ENCODE data around the gene PSAPL1. TPM values are rescaled to one million over a fixed set of nuclear protein-coding genes. Genes with fewer than 3 reads are reported as not detected.

The PSAPL1 gene
- not detected for polyA plus RNA-seq (2013, experiment 1 of 2)
- polyA plus RNA-seq (2013, experiment 2 of 2): not detected

- Histone ChIP-seq H2AFZ (ENCODE audit: low read depth, low read length) (no peak within 1 kb of the TSS), H2BK15ac (ENCODE audit: low read depth, poor library complexity, severe bottlenecking) (no peak within 1 kb of the TSS), H3K23ac (ENCODE audit: low read length in 2 of 2) (no peak within 1 kb of the TSS), H3K14ac (ENCODE audit: low read length in 2 of 2) (no peak within 1 kb of the TSS), H2AK5ac (ENCODE audit: low read length, severe bottlenecking) (no peak within 1 kb of the TSS), H2BK5ac (ENCODE audit: low read depth, low read length, poor library complexity, severe bottlenecking) (no peak within 1 kb of the TSS), H3K4me3 (ENCODE audit: insufficient read depth in 1 of 2, low read depth in 1 of 2, low read length in 2 of 2) (no peak within 1 kb of the TSS), H2BK12ac (ENCODE audit: low read length in 2 of 2) (peak within 1 kb of the TSS; percentile 24 to 67), H4K91ac (ENCODE audit: low read length) (no peak within 1 kb of the TSS), H3K9ac (ENCODE audit: low read length) (no peak within 1 kb of the TSS), H3K18ac (ENCODE audit: low read depth in 1 of 2, low read length in 2 of 2) (no peak within 1 kb of the TSS), H3K27me3 (ENCODE audit: control insufficient read depth in 1 of 2, insufficient read depth in 1 of 2, low read length in 2 of 2) (peaks cover 15 to 22% of the 10 kb centered on the region in 2 experiments), H4K8ac (ENCODE audit: low read length) (peak within 1 kb of the TSS; percentile 31), H3K36me3 (ENCODE audit: control insufficient read depth in 1 of 2, insufficient read depth in 2 of 2, low read depth in 1 of 2, low read length in 2 of 2) (no peaks in the 10 kb centered on the region), H3K4me2 (ENCODE audit: low read length, poor library complexity, severe bottlenecking) (no peak within 1 kb of the TSS), H2BK120ac (ENCODE audit: low read depth, low read length) (no peak within 1 kb of the TSS), H3K27ac (ENCODE audit: low read length, poor library complexity, severe bottlenecking) (no peak within 1 kb of the TSS), H3K9me3 (ENCODE audit: control insufficient read depth, low read length) (peaks cover 11% of the 10 kb centered on the region), H3K4me1 (ENCODE audit: control insufficient read depth, insufficient read depth, low read depth, low read length) (peaks cover 9% of the 10 kb centered on the region), H3K79me1 (replicated peaks; ENCODE audit: low read length, poor library complexity, severe bottlenecking) (no peaks in the 10 kb centered on the region), H3K4ac (ENCODE audit: low read depth in 1 of 2, low read length in 2 of 2) (no peak within 1 kb of the TSS)
- WGBS: 3% methylated on average over 7 of the region's 7 CpGs
- DNase-seq: peak; percentile 45
These were observed at the start of gene PSAPL1 for GRCh38 chr4:7434766-7435150. PSAPL1 (minus strand) TSS chr4:7434930; CDS start chr4:7434879, 51 bp downstream.

GRCh38 chr4:7481227-7481626 lies 46.5 kb upstream of the PSAPL1 start:
- no peak overlapping the region for H2AK5ac ChIP-seq (ENCODE audit: low read length, severe bottlenecking)
- WGBS: 91% methylated on average over 13 of the region's 14 CpGs

GRCh38 chr4:7480423-7480822 lies 45.7 kb upstream of the PSAPL1 start:
- no peak overlapping the region for H2AK5ac ChIP-seq (ENCODE audit: low read length, severe bottlenecking)
- no peak overlapping the region for H2AFZ ChIP-seq (ENCODE audit: low read depth, low read length)
- H3K27me3 ChIP-seq (ENCODE audit: control insufficient read depth in 1 of 2, insufficient read depth in 1 of 2, low read length in 2 of 2): peaks cover 2 to 14% of the 10 kb centered on the region in 2 experiments
- no peaks in the 10 kb centered on the region for H3K4me1 ChIP-seq (ENCODE audit: control insufficient read depth, insufficient read depth, low read depth, low read length)
- H3K18ac ChIP-seq (ENCODE audit: low read depth in 1 of 2, low read length in 2 of 2): no peak overlapping the region
- H3K79me1 ChIP-seq (replicated peaks; ENCODE audit: low read length, poor library complexity, severe bottlenecking): no peaks in the 10 kb centered on the region
- no peak overlapping the region for H2BK15ac ChIP-seq (ENCODE audit: low read depth, poor library complexity, severe bottlenecking)
- H3K4me2 ChIP-seq (ENCODE audit: low read length, poor library complexity, severe bottlenecking): no peak overlapping the region
- no peak overlapping the region for H3K4ac ChIP-seq (ENCODE audit: low read depth in 1 of 2, low read length in 2 of 2)
- 82% methylated on average over 16 of the region's 16 CpGs for WGBS
- H3K36me3 ChIP-seq (ENCODE audit: control insufficient read depth in 1 of 2, insufficient read depth in 2 of 2, low read depth in 1 of 2, low read length in 2 of 2): peaks cover 0 to 4% of the 10 kb centered on the region in 2 experiments
- H3K14ac ChIP-seq (ENCODE audit: low read length in 2 of 2): no peak overlapping the region
- H3K9ac ChIP-seq (ENCODE audit: low read length): no peak overlapping the region
- H4K8ac ChIP-seq (ENCODE audit: low read length): no peak overlapping the region
- H4K91ac ChIP-seq (ENCODE audit: low read length): no peak overlapping the region
- H3K9me3 ChIP-seq (ENCODE audit: control insufficient read depth, low read length): no peaks in the 10 kb centered on the region
- no peak overlapping the region for H2BK5ac ChIP-seq (ENCODE audit: low read depth, low read length, poor library complexity, severe bottlenecking)
- no peak overlapping the region for H3K27ac ChIP-seq (ENCODE audit: low read length, poor library complexity, severe bottlenecking)
- DNase-seq: no peak
- no peak overlapping the region for H2BK120ac ChIP-seq (ENCODE audit: low read depth, low read length)
- H3K23ac ChIP-seq (ENCODE audit: low read length in 2 of 2): no peak overlapping the region
- no peak overlapping the region for H2BK12ac ChIP-seq (ENCODE audit: low read length in 2 of 2)
- H3K4me3 ChIP-seq (ENCODE audit: insufficient read depth in 1 of 2, low read depth in 1 of 2, low read length in 2 of 2): no peak overlapping the region

More at GRCh38 chr4:7481227-7481626, 46.5 kb upstream of the PSAPL1 start:
- Histone ChIP-seq H3K4me1 (ENCODE audit: control insufficient read depth, insufficient read depth, low read depth, low read length) (no peaks in the 10 kb centered on the region), H2AFZ (ENCODE audit: low read depth, low read length) (no peak overlapping the region), H3K23ac (ENCODE audit: low read length in 2 of 2) (no peak overlapping the region), H3K79me1 (replicated peaks; ENCODE audit: low read length, poor library complexity, severe bottlenecking) (no peaks in the 10 kb centered on the region), H2BK120ac (ENCODE audit: low read depth, low read length) (no peak overlapping the region), H3K9ac (ENCODE audit: low read length) (no peak overlapping the region), H3K9me3 (ENCODE audit: control insufficient read depth, low read length) (no peaks in the 10 kb centered on the region), H3K4me3 (ENCODE audit: insufficient read depth in 1 of 2, low read depth in 1 of 2, low read length in 2 of 2) (no peak overlapping the region), H2BK5ac (ENCODE audit: low read depth, low read length, poor library complexity, severe bottlenecking) (no peak overlapping the region), H3K36me3 (ENCODE audit: control insufficient read depth in 1 of 2, insufficient read depth in 2 of 2, low read depth in 1 of 2, low read length in 2 of 2) (peaks cover 0 to 4% of the 10 kb centered on the region in 2 experiments), H4K8ac (ENCODE audit: low read length) (no peak overlapping the region), H3K4ac (ENCODE audit: low read depth in 1 of 2, low read length in 2 of 2) (no peak overlapping the region), H3K14ac (ENCODE audit: low read length in 2 of 2) (no peak overlapping the region), H2BK15ac (ENCODE audit: low read depth, poor library complexity, severe bottlenecking) (no peak overlapping the region), H3K27ac (ENCODE audit: low read length, poor library complexity, severe bottlenecking) (no peak overlapping the region), H2BK12ac (ENCODE audit: low read length in 2 of 2) (no peak overlapping the region), H3K4me2 (ENCODE audit: low read length, poor library complexity, severe bottlenecking) (no peak overlapping the region), H3K27me3 (ENCODE audit: control insufficient read depth in 1 of 2, insufficient read depth in 1 of 2, low read length in 2 of 2) (peaks cover 0 to 21% of the 10 kb centered on the region in 2 experiments), H3K18ac (ENCODE audit: low read depth in 1 of 2, low read length in 2 of 2) (no peak overlapping the region), H4K91ac (ENCODE audit: low read length) (no peak overlapping the region)
- no peak for DNase-seq

GRCh38 chr4:7478665-7479064 lies 43.9 kb upstream of the PSAPL1 start:
- H4K8ac ChIP-seq (ENCODE audit: low read length): no peak overlapping the region
- H3K27me3 ChIP-seq (ENCODE audit: control insufficient read depth in 1 of 2, insufficient read depth in 1 of 2, low read length in 2 of 2): peaks cover 4 to 8% of the 10 kb centered on the region in 2 experiments
- no peak overlapping the region for H3K27ac ChIP-seq (ENCODE audit: low read length, poor library complexity, severe bottlenecking)
- no peak overlapping the region for H3K18ac ChIP-seq (ENCODE audit: low read depth in 1 of 2, low read length in 2 of 2)
- no peak overlapping the region for H3K4me3 ChIP-seq (ENCODE audit: insufficient read depth in 1 of 2, low read depth in 1 of 2, low read length in 2 of 2)
- H3K4me2 ChIP-seq (ENCODE audit: low read length, poor library complexity, severe bottlenecking): no peak overlapping the region
- no peak overlapping the region for H2AK5ac ChIP-seq (ENCODE audit: low read length, severe bottlenecking)
- no peak overlapping the region for H3K23ac ChIP-seq (ENCODE audit: low read length in 2 of 2)
- DNase-seq: no peak
- H2BK12ac ChIP-seq (ENCODE audit: low read length in 2 of 2): no peak overlapping the region
- no peak overlapping the region for H2AFZ ChIP-seq (ENCODE audit: low read depth, low read length)
- no peaks in the 10 kb centered on the region for H3K9me3 ChIP-seq (ENCODE audit: control insufficient read depth, low read length)
- no peak overlapping the region for H2BK120ac ChIP-seq (ENCODE audit: low read depth, low read length)
- H3K4me1 ChIP-seq (ENCODE audit: control insufficient read depth, insufficient read depth, low read depth, low read length): no peaks in the 10 kb centered on the region
- no peaks in the 10 kb centered on the region for H3K36me3 ChIP-seq (ENCODE audit: control insufficient read depth in 1 of 2, insufficient read depth in 2 of 2, low read depth in 1 of 2, low read length in 2 of 2)
- no peaks in the 10 kb centered on the region for H3K79me1 ChIP-seq (replicated peaks; ENCODE audit: low read length, poor library complexity, severe bottlenecking)
- H3K9ac ChIP-seq (ENCODE audit: low read length): no peak overlapping the region
- H3K14ac ChIP-seq (ENCODE audit: low read length in 2 of 2): no peak overlapping the region
- H2BK5ac ChIP-seq (ENCODE audit: low read depth, low read length, poor library complexity, severe bottlenecking): no peak overlapping the region
- H4K91ac ChIP-seq (ENCODE audit: low read length): no peak overlapping the region
- no peak overlapping the region for H3K4ac ChIP-seq (ENCODE audit: low read depth in 1 of 2, low read length in 2 of 2)
- 88% methylated on average over 11 of the region's 11 CpGs for WGBS
- H2BK15ac ChIP-seq (ENCODE audit: low read depth, poor library complexity, severe bottlenecking): no peak overlapping the region

All from mesenchymal stem cell (in vitro differentiated cells and primary cell).